HCT116 (cell line): ENCODE data around the gene HTT-AS. TPM values are rescaled to one million over a fixed set of nuclear protein-coding genes. Genes with fewer than 3 reads are reported as not detected.

Source experiments
- ATAC-seq: fragments of 200-7000 bp; cut with Tn5 transposase; 2 replicates; pipeline ENCODE4 v1.9.1; 2020; ENCODE audit warnings: mild to moderate bottlenecking, moderate library complexity
- BruUV-seq: library from RNA; stranded (reverse); fragments of 400-500 nt; replicated peaks from 2 replicates; lab custom pipeline; 2021; lab: Mats Ljungman, UMichigan
- CTCF ChIA-PET: fragments of 300-600 bp; sonication (Branson Sonifier 250); formaldehyde crosslinking; loops from one replicate; lab custom pipeline; 2021; ENCODE audit warnings: antibody characterized with exemption; lab: Charles Lee
- POLR2A ChIA-PET: fragments of 300-600, 350-600 bp; sonication (Branson Sonifier 250); formaldehyde crosslinking; loops from one replicate; lab custom pipeline; 2021; ENCODE audit warnings: antibody characterized with exemption; lab: Charles Lee
- RAD21 ChIA-PET, 2 experiments: fragments of 300-600 bp; sonication (Branson Sonifier 250); formaldehyde crosslinking; loops; one replicate each; lab custom pipeline; 2023; ENCODE audit warnings: low total read pairs in 2 of 2; ENCODE audit not compliant: uncharacterized antibody in 2 of 2, unreplicated experiment in 2 of 2, low non-redundant PET in 1 of 2; lab: Charles Lee
- DNase-seq: peaks from one replicate; pipeline ENCODE4 v3.0.0-alpha.2; 2010; ENCODE audit warnings: low read depth, low spot score
- H2AFZ ChIP-seq: fragments of 200-600 bp; shearing (Covaris generic), sonication (generic); 2 replicates; pipeline ENCODE4 v1.6.1; 2017; ENCODE audit warnings: low read depth, mixed run types, mixed read lengths, antibody characterized with exemption, low read length; ENCODE audit not compliant: poor library complexity, severe bottlenecking
- H3K27ac ChIP-seq: 2 replicates; pipeline ENCODE4 v1.5.1; 2012; ENCODE audit warnings: low read depth, low read length
- H3K27me3 ChIP-seq: fragments of 200-600 bp; sonication (generic); 2 replicates; pipeline ENCODE4 v1.6.1; 2016; ENCODE audit warnings: mixed run types, low read length, mixed read lengths; ENCODE audit not compliant: insufficient read depth
- H3K36me3 ChIP-seq, 2 experiments: fragments of 200-500 bp in 1 of 2; fragments of 200-600 bp in 1 of 2; sonication (Bioruptor generic) in 1 of 2; sonication (generic) in 1 of 2; 2 replicates each; pipeline versions ENCODE4 v1.5.1 to v1.6.1; 2014 to 2016; ENCODE audit warnings: low read length in 2 of 2, inconsistent platforms in 1 of 2, mixed read lengths in 1 of 2, mixed run types in 1 of 2; ENCODE audit not compliant: insufficient read depth in 2 of 2, control insufficient read depth in 1 of 2
- H3K4me1 ChIP-seq, 2 experiments: fragments of 200-600 bp in 1 of 2; sonication (generic) in 1 of 2; 2 replicates each; pipeline versions ENCODE4 v1.5.1 to v1.6.1; 2012 to 2017; ENCODE audit warnings: low read length in 2 of 2, inconsistent platforms in 1 of 2, mild to moderate bottlenecking in 1 of 2, mixed read lengths in 1 of 2, mixed run types in 1 of 2, moderate library complexity in 1 of 2; ENCODE audit not compliant: insufficient read depth in 2 of 2, control insufficient read depth in 1 of 2
- H3K4me2 ChIP-seq: fragments of 200-600 bp; sonication (generic); 2 replicates; pipeline ENCODE4 v1.6.1; 2017; ENCODE audit warnings: mixed run types, low read length, mixed read lengths
- H3K4me3 ChIP-seq, 2 experiments: fragments of 200-600 bp in 1 of 2; sonication (generic) in 1 of 2; replicated peaks in 1 of 2; 2 replicates each; pipeline ENCODE4 v1.5.1; 2011 to 2016; ENCODE audit warnings: low read length in 2 of 2, control low read depth in 1 of 2, low read depth in 1 of 2, mild to moderate bottlenecking in 1 of 2, mixed read lengths in 1 of 2, mixed run types in 1 of 2
- H3K79me2 ChIP-seq: fragments of 200-600 bp; sonication (generic); 2 replicates; pipeline ENCODE4 v1.6.1; 2017; ENCODE audit warnings: mild to moderate bottlenecking, mixed run types, low read length, moderate library complexity, mixed read lengths; ENCODE audit not compliant: insufficient read depth
- H3K9ac ChIP-seq: fragments of 200-600 bp; sonication (generic); 2 replicates; pipeline ENCODE4 v1.6.1; 2016; ENCODE audit warnings: low read length, mixed read lengths
- H3K9me2 ChIP-seq: fragments of 200-600 bp; sonication (generic), shearing (Covaris generic); 2 replicates; pipeline ENCODE4 v1.6.1; 2017; ENCODE audit warnings: mixed run types, mild to moderate bottlenecking, moderate library complexity; ENCODE audit not compliant: insufficient read depth
- H3K9me3 ChIP-seq, 2 experiments: fragments of 200-500 bp in 1 of 2; fragments of 200-600 bp in 1 of 2; sonication (Bioruptor generic) in 1 of 2; sonication (generic) in 1 of 2; 2 replicates each; pipeline ENCODE4 v1.6.1; 2014 to 2017; ENCODE audit warnings: low read length in 2 of 2, mixed read lengths in 2 of 2, inconsistent platforms in 1 of 2, low read depth in 1 of 2, mild to moderate bottlenecking in 1 of 2, mixed run types in 1 of 2, moderate library complexity in 1 of 2; ENCODE audit not compliant: control insufficient read depth in 1 of 2, insufficient read depth in 1 of 2
- H4K20me1 ChIP-seq: fragments of 200-600 bp; sonication (generic), shearing (Covaris generic); 2 replicates; pipeline ENCODE4 v1.6.1; 2017; ENCODE audit warnings: mixed run types, mild to moderate bottlenecking, moderate library complexity; ENCODE audit not compliant: insufficient read depth
- ATF3 ChIP-seq: IDR thresholded peaks from 2 replicates; pipeline ENCODE4 v1.6.1; 2012
- CTCF ChIP-seq, 3 experiments: fragments of 200-600 bp in 1 of 3; sonication (generic) in 1 of 3; IDR thresholded peaks in 2 of 3; conservative IDR thresholded peaks in 1 of 3; 2 replicates each; pipeline ENCODE4 v1.5.1; 2012 to 2017; ENCODE audit warnings: low read depth in 2 of 3, low read length in 2 of 3, antibody characterized with exemption in 1 of 3, borderline replicate concordance in 1 of 3, control low read depth in 1 of 3, mild to moderate bottlenecking in 1 of 3, mixed read lengths in 1 of 3, mixed run types in 1 of 3, moderate library complexity in 1 of 3; ENCODE audit not compliant: insufficient read depth in 1 of 3
- ELF1 ChIP-seq: IDR thresholded peaks from 2 replicates; pipeline ENCODE4 v1.6.1; 2012; ENCODE audit warnings: low read depth, borderline replicate concordance
- EZH2 ChIP-seq: fragments of 200-600 bp; sonication (generic); IDR thresholded peaks from 2 replicates; pipeline ENCODE4 v1.6.1; 2017; ENCODE audit warnings: antibody characterized with exemption, mixed run types
- MAX ChIP-seq: IDR thresholded peaks from 2 replicates; pipeline ENCODE4 v1.6.1; 2012
- POLR2AphosphoS5 ChIP-seq: IDR thresholded peaks from 2 replicates; pipeline ENCODE4 v1.6.1; 2011; ENCODE audit warnings: mild to moderate bottlenecking, low read depth, low read length, moderate library complexity
- SP1 ChIP-seq: IDR thresholded peaks from 2 replicates; pipeline ENCODE4 v1.6.1; 2012; ENCODE audit warnings: low read depth
- SRF ChIP-seq: IDR thresholded peaks from 2 replicates; pipeline ENCODE4 v1.6.1; 2012; ENCODE audit warnings: low read depth
- TCF7L2 ChIP-seq: IDR thresholded peaks from 2 replicates; pipeline ENCODE4 v1.7.0; 2011; ENCODE audit warnings: borderline replicate concordance, inconsistent platforms; ENCODE audit not compliant: insufficient read depth, insufficient read length; ENCODE audit errors: extremely low read depth
- YY1 ChIP-seq: IDR thresholded peaks from 2 replicates; pipeline ENCODE4 v1.6.1; 2011; ENCODE audit warnings: low read length, low read depth, moderate library complexity, mild to moderate bottlenecking; ENCODE audit not compliant: insufficient replicate concordance; ENCODE audit errors: extremely low read depth
- ZBTB33 ChIP-seq: IDR thresholded peaks from 2 replicates; pipeline ENCODE4 v1.6.1; 2011; ENCODE audit warnings: mild to moderate bottlenecking, low read length, moderate library complexity; ENCODE audit not compliant: insufficient replicate concordance; ENCODE audit errors: extremely low read depth
- ZFX ChIP-seq: fragments of 450-650 bp; IDR thresholded peaks from 2 replicates; pipeline ENCODE4 v1.6.1; 2017
- ZNF274 ChIP-seq: fragments of 200-500 bp; sonication (Bioruptor generic); IDR thresholded peaks from 2 replicates; pipeline ENCODE4 v1.6.1; 2014; ENCODE audit warnings: mild to moderate bottlenecking, low read depth, low read length, inconsistent platforms
- intact Hi-C: fragments of 100-400 bp; cut with micrococcal nuclease; formaldehyde crosslinking; loops from 2 replicates; pipeline ENCODE4 v1.10.0; 2022
- total RNA-seq: library from RNA; stranded (reverse); gene quantifications from one replicate; pipeline ENCODE4 v1.2.1, GENCODE V29; 2021; ENCODE audit not compliant: unreplicated experiment

The HTT-AS gene
- total RNA-seq, 1 experiment from 2014 or later: not detected

- Histone ChIP-seq H3K79me2 (no peaks in the 10 kb centered on the region), H2AFZ (no peak overlapping the region), H3K9ac (no peak overlapping the region), H3K9me3 (no peaks in the 10 kb centered on the region), H3K9me2 (no peaks in the 10 kb centered on the region), H3K27me3 (no peaks in the 10 kb centered on the region), H3K4me1 (no peaks in the 10 kb centered on the region), H3K4me3 (no peak overlapping the region), H3K27ac (no peak overlapping the region), H3K36me3 (no peaks in the 10 kb centered on the region), H4K20me1 (no peaks in the 10 kb centered on the region), H3K4me2 (no peak overlapping the region)
- ChIA-PET RAD21 (no interaction called here), POLR2A (no interaction called here), CTCF (no interaction called here)
- no TSS peak for BruUV-seq
- intact Hi-C loops: no loop called here
- no peak for TF ChIP-seq ATF3
- TF ChIP-seq ZBTB33: no peak
- no peak for TF ChIP-seq EZH2
- TF ChIP-seq ELF1: no peak
- TF ChIP-seq SP1: no peak
- no peak for TF ChIP-seq ZNF274
- TF ChIP-seq POLR2AphosphoS5: no peak
- TF ChIP-seq SRF: no peak
- no peak for TF ChIP-seq CTCF (IDR thresholded peaks at IDR 0.05 in 2 of 3, conservative IDR thresholded peaks at IDR 0.05 in 1 of 3; ENCODE audit: borderline replicate concordance in 1 of 3, insufficient read depth in 1 of 3, low read depth in 2 of 3, low read length in 2 of 3)
- TF ChIP-seq YY1: no peak
- no peak for TF ChIP-seq TCF7L2
- no peak for TF ChIP-seq ZFX
- TF ChIP-seq MAX: no peak
- DNase-seq (no peak), ATAC-seq (no peak)
These were observed 7.4 kb downstream of the HTT-AS start for GRCh38 chr4:3066836-3067400.
